Measurements from ENCODE around the gene MAPK10.

DNA sequence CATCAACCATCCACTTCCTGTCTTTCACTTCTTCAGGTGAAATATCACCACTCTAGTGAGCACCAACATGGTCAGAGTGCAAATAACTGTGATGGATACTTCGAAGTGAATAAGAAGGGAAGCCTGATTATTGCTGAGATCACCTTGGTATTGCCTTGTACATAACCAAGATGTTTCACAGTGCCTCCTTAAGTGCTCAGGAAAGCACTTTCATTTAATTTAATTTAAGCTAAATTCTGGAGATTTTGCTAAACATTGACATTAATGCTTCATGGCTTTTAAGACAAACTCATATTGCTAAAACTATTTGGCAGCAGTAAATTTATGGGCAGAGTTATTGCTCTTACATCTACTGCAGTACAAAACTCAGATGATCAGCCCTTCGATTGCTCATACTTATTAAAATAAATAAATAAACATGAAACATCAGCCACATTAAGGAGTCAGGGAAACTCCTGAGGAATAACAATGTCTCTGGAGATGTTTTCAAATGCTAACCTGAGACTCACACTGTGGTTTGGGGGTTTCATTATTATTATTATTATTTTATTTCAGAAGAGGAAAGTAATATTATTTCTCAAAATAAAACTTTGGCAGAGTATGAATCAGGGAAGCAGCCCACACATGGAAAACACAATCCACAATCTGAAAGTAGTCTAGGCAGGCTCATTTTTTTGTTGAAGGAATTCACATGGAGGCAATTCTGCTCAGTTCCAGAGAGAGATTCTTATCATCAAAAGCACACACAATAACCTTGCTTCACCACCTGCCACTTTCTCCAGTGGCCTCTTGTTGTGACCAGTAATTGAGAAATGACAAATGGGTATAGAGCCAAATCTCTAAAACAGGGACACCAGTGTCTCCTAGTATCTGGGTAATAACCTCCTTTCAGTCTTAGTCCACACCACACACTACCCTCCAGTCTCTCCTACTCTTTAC is 344.2 kb downstream of the MAPK10 start:
- TF ChIP-seq POLR2A (IDR thresholded peaks at IDR 0.05; ENCODE audit: low read depth) (no peak), POLR2AphosphoS5 (IDR thresholded peaks at IDR 0.05) (no peak), EP300 (IDR thresholded peaks at IDR 0.05) (no peak)
- TF ChIP-seq, protein P1, sequence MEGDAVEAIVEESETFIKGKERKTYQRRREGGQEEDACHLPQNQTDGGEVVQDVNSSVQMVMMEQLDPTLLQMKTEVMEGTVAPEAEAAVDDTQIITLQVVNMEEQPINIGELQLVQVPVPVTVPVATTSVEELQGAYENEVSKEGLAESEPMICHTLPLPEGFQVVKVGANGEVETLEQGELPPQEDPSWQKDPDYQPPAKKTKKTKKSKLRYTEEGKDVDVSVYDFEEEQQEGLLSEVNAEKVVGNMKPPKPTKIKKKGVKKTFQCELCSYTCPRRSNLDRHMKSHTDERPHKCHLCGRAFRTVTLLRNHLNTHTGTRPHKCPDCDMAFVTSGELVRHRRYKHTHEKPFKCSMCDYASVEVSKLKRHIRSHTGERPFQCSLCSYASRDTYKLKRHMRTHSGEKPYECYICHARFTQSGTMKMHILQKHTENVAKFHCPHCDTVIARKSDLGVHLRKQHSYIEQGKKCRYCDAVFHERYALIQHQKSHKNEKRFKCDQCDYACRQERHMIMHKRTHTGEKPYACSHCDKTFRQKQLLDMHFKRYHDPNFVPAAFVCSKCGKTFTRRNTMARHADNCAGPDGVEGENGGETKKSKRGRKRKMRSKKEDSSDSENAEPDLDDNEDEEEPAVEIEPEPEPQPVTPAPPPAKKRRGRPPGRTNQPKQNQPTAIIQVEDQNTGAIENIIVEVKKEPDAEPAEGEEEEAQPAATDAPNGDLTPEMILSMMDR (IDR thresholded peaks at IDR 0.05): no peak
